ENCODE measurements around the gene WDR49.

Gene WDR49

GRCh38 chr3:167611718-167612117, 42.0 kb downstream of the WDR49 start:
- no peaks in the 10 kb centered on the region for H4K20me1 ChIP-seq (ENCODE audit: insufficient read depth, low read length)
- H3K27ac ChIP-seq (ENCODE audit: low read length): no peak overlapping the region
- no peak overlapping the region for H3K9ac ChIP-seq (ENCODE audit: low read length)
- H3K4me2 ChIP-seq (ENCODE audit: low read length): no peak overlapping the region
- H3K4me3 ChIP-seq (ENCODE audit: low read length): no peak overlapping the region
- no peak overlapping the region for H2AFZ ChIP-seq (ENCODE audit: low read depth, low read length)
- H3K9me3 ChIP-seq (ENCODE audit: insufficient read depth, low read length): no peaks in the 10 kb centered on the region
- no peaks in the 10 kb centered on the region for H3K27me3 ChIP-seq (ENCODE audit: low read depth, low read length)
- no peaks in the 10 kb centered on the region for H3K79me2 ChIP-seq (ENCODE audit: low read length)
- TF ChIP-seq EZH2phosphoT487 (IDR thresholded peaks at IDR 0.05; ENCODE audit: low read depth): no peak
- no peak for TF ChIP-seq CTCF (IDR thresholded peaks at IDR 0.05; ENCODE audit: low read depth, low read length)
- H3K4me1 ChIP-seq (ENCODE audit: low read length): no peaks in the 10 kb centered on the region
- H3K36me3 ChIP-seq (replicated peaks; ENCODE audit: low read depth, low read length): no peaks in the 10 kb centered on the region

GRCh38 chr3:167609156-167609555, 44.6 kb downstream of the WDR49 start:
- no peak for TF ChIP-seq CTCF (IDR thresholded peaks at IDR 0.05; ENCODE audit: low read depth, low read length)
- TF ChIP-seq EZH2phosphoT487 (IDR thresholded peaks at IDR 0.05; ENCODE audit: low read depth): no peak
- Histone ChIP-seq H3K27me3 (ENCODE audit: low read depth, low read length) (no peaks in the 10 kb centered on the region), H3K4me1 (ENCODE audit: low read length) (no peaks in the 10 kb centered on the region)

GRCh38 chr3:167606836-167607235, 46.9 kb downstream of the WDR49 start:
- Histone ChIP-seq H3K36me3 (replicated peaks; ENCODE audit: low read depth, low read length) (no peaks in the 10 kb centered on the region), H3K9ac (ENCODE audit: low read length) (no peak overlapping the region), H3K4me2 (ENCODE audit: low read length) (no peak overlapping the region)

More at GRCh38 chr3:167609156-167609555, 44.6 kb downstream of the WDR49 start:
- Histone ChIP-seq H3K4me3 (ENCODE audit: low read length) (no peak overlapping the region), H3K79me2 (ENCODE audit: low read length) (no peaks in the 10 kb centered on the region), H3K4me2 (ENCODE audit: low read length) (no peak overlapping the region), H3K9me3 (ENCODE audit: insufficient read depth, low read length) (no peaks in the 10 kb centered on the region), H2AFZ (ENCODE audit: low read depth, low read length) (no peak overlapping the region), H3K27ac (ENCODE audit: low read length) (no peak overlapping the region), H3K36me3 (replicated peaks; ENCODE audit: low read depth, low read length) (no peaks in the 10 kb centered on the region), H3K9ac (ENCODE audit: low read length) (no peak overlapping the region), H4K20me1 (ENCODE audit: insufficient read depth, low read length) (no peaks in the 10 kb centered on the region)

GRCh38 chr3:167605871-167606270, 47.9 kb downstream of the WDR49 start:
- Histone ChIP-seq H3K4me1 (ENCODE audit: low read length) (no peaks in the 10 kb centered on the region), H3K27ac (ENCODE audit: low read length) (no peak overlapping the region), H3K79me2 (ENCODE audit: low read length) (no peaks in the 10 kb centered on the region), H4K20me1 (ENCODE audit: insufficient read depth, low read length) (no peaks in the 10 kb centered on the region), H3K9me3 (ENCODE audit: insufficient read depth, low read length) (no peaks in the 10 kb centered on the region), H3K9ac (ENCODE audit: low read length) (no peak overlapping the region), H3K4me3 (ENCODE audit: low read length) (no peak overlapping the region), H2AFZ (ENCODE audit: low read depth, low read length) (no peak overlapping the region), H3K4me2 (ENCODE audit: low read length) (no peak overlapping the region), H3K36me3 (replicated peaks; ENCODE audit: low read depth, low read length) (no peaks in the 10 kb centered on the region), H3K27me3 (ENCODE audit: low read depth, low read length) (no peaks in the 10 kb centered on the region)
- TF ChIP-seq CTCF (IDR thresholded peaks at IDR 0.05; ENCODE audit: low read depth, low read length) (no peak), EZH2phosphoT487 (IDR thresholded peaks at IDR 0.05; ENCODE audit: low read depth) (no peak)

More at GRCh38 chr3:167606836-167607235, 46.9 kb downstream of the WDR49 start:
- Histone ChIP-seq H3K4me3 (ENCODE audit: low read length) (no peak overlapping the region), H3K27ac (ENCODE audit: low read length) (no peak overlapping the region), H2AFZ (ENCODE audit: low read depth, low read length) (no peak overlapping the region), H3K4me1 (ENCODE audit: low read length) (no peaks in the 10 kb centered on the region), H3K9me3 (ENCODE audit: insufficient read depth, low read length) (no peaks in the 10 kb centered on the region), H3K27me3 (ENCODE audit: low read depth, low read length) (no peaks in the 10 kb centered on the region), H3K79me2 (ENCODE audit: low read length) (no peaks in the 10 kb centered on the region), H4K20me1 (ENCODE audit: insufficient read depth, low read length) (no peaks in the 10 kb centered on the region)
- TF ChIP-seq EZH2phosphoT487 (IDR thresholded peaks at IDR 0.05; ENCODE audit: low read depth) (no peak), CTCF (IDR thresholded peaks at IDR 0.05; ENCODE audit: low read depth, low read length) (no peak)
